ENCODE data around the gene SEMA4D. TPM values are rescaled to one million over a fixed set of nuclear protein-coding genes. Genes with fewer than 3 reads are reported as not detected.
A peak's percentile ranks its signal among the peaks of the same experiment; 100 is the strongest.

The SEMA4D gene
- total RNA-seq, 4 donors from 2014 or later = 23.6 to 77.0 (median 41.3) TPM

- no peak for TF ChIP-seq POLR2A (IDR thresholded peaks at IDR 0.05)
- no peak for TF ChIP-seq CTCF (IDR thresholded peaks at IDR 0.05 in 4 of 5, conservative IDR thresholded peaks at IDR 0.05 in 1 of 5)
- no peaks in the 10 kb centered on the region for H3K36me3 ChIP-seq
- H3K27me3 ChIP-seq = no peaks in the 10 kb centered on the region
- no peak overlapping the region for H3K27ac ChIP-seq
- no peak for DNase-seq
- no peak overlapping the region for H3K4me3 ChIP-seq
- in situ Hi-C loops (cut with MboI; ENCODE audit: low sequenced_read_pairs in 4 of 4) = loop anchor here in 1 of 4 donors (25.0 kb wide), 1 partner anchor 116 kb away; no protein-coding TSS in a partner anchor
- H3K4me1 ChIP-seq = no peaks in the 10 kb centered on the region
- intact Hi-C loops (cut with DNase I; ENCODE audit: low total_unique reads) = no loop called here
- ATAC-seq = no peak
- no peaks in the 10 kb centered on the region for H3K9me3 ChIP-seq
Observed at GRCh38 chr9:89528540-89528939, 30.6 kb upstream of the SEMA4D start.

GRCh38 chr9:89528131-89528530 lies 30.2 kb upstream of the SEMA4D start:
- no peak overlapping the region for H3K27ac ChIP-seq
- H3K4me1 ChIP-seq = no peaks in the 10 kb centered on the region
- no peaks in the 10 kb centered on the region for H3K27me3 ChIP-seq
- in situ Hi-C loops (cut with MboI; ENCODE audit: low sequenced_read_pairs in 4 of 4) (loop anchor here in 1 of 4 donors (25.0 kb wide), 1 partner anchor 116 kb away; no protein-coding TSS in a partner anchor), intact Hi-C loops (cut with DNase I; ENCODE audit: low total_unique reads) (no loop called here)
- ATAC-seq (no peak), DNase-seq (no peak)
- no peaks in the 10 kb centered on the region for H3K9me3 ChIP-seq
- H3K36me3 ChIP-seq = no peaks in the 10 kb centered on the region
- no peak overlapping the region for H3K4me3 ChIP-seq
- TF ChIP-seq POLR2A (IDR thresholded peaks at IDR 0.05) (no peak), CTCF (IDR thresholded peaks at IDR 0.05 in 4 of 5, conservative IDR thresholded peaks at IDR 0.05 in 1 of 5) (no peak)

- in situ Hi-C loops (cut with MboI; ENCODE audit: low sequenced_read_pairs in 4 of 4) (loop anchor here in 1 of 4 donors (25.0 kb wide), 1 partner anchor 115 kb away; no protein-coding TSS in a partner anchor), intact Hi-C loops (cut with DNase I; ENCODE audit: low total_unique reads) (no loop called here)
- no peaks in the 10 kb centered on the region for H3K4me1 ChIP-seq
- peak in 1 of 2 donors; percentile 45 for DNase-seq
- no peak for ATAC-seq
- H3K27ac ChIP-seq = no peak overlapping the region
- H3K9me3 ChIP-seq = no peaks in the 10 kb centered on the region
- no peak overlapping the region for H3K4me3 ChIP-seq
- no peaks in the 10 kb centered on the region for H3K27me3 ChIP-seq
- TF ChIP-seq POLR2A (IDR thresholded peaks at IDR 0.05) (no peak), CTCF (IDR thresholded peaks at IDR 0.05 in 4 of 5, conservative IDR thresholded peaks at IDR 0.05 in 1 of 5) (no peak)
- no peaks in the 10 kb centered on the region for H3K36me3 ChIP-seq
Observed at GRCh38 chr9:89527084-89527483, 29.2 kb upstream of the SEMA4D start.

- no peaks in the 10 kb centered on the region for H3K36me3 ChIP-seq
- peak in 1 of 2 donors; percentile 63 for ATAC-seq
- intact Hi-C loops (cut with DNase I; ENCODE audit: low total_unique reads) = no loop called here
- no peaks in the 10 kb centered on the region for H3K4me1 ChIP-seq
- no peak for TF ChIP-seq POLR2A (IDR thresholded peaks at IDR 0.05)
- no peak for TF ChIP-seq CTCF (IDR thresholded peaks at IDR 0.05 in 4 of 5, conservative IDR thresholded peaks at IDR 0.05 in 1 of 5)
- H3K4me3 ChIP-seq = no peak overlapping the region
- DNase-seq = no peak
- no peaks in the 10 kb centered on the region for H3K9me3 ChIP-seq
- no peaks in the 10 kb centered on the region for H3K27me3 ChIP-seq
- no peak overlapping the region for H3K27ac ChIP-seq
- in situ Hi-C loops (cut with MboI; ENCODE audit: low sequenced_read_pairs in 4 of 4) = loop anchor here in 1 of 4 donors (25.0 kb wide), 1 partner anchor 114 kb away; no protein-coding TSS in a partner anchor
Observed at GRCh38 chr9:89526667-89527066, 28.8 kb upstream of the SEMA4D start.

Measured in gastrocnemius medialis (tissue), 4 donors.